NCI-H187 (cell line): ENCODE measurements around the gene EDEM2.
"Not testable (repeated sequence)": the region's sequence is repeated elsewhere in the genome, so short reads cannot be mapped to it uniquely, and the experiment has no call there.

Experiments
- DNase-seq, 2 experiments: peaks; one replicate each; lab custom pipeline; 2025; lab: John Stamatoyannopoulos, UW

EDEM2 gene

DNA sequence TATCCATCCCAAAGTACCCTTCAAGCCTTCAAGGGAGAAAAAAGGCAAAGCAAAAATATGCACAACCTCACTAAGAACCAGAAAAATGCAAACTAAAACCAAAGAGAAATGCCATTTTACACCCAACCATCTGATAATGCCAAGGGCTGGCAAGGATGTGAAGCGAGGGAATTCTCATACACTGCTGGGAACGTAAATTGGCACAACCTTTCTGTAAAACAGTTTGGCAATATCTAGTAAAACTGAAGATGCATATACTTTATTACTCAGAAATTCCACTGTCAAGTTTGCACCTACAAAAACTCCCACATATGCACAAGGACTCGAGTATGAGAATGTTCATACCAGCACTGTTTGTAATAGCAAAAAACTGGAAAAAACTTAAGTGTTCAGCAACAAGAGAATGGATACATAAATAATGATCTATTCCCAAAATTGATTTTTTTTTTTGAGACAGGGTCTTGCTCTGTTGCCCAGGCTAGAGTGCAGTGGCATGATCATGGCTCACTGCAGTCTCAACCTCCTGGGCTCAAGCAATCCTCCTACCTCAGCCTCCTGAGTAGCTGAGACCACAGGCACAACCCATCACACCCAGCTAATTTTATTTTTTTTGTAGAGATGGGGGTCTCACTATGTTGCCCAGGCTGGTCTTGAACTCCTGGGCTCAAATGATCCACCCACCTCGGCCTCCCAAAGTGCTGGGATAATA, 21.7 kb upstream of the EDEM2 start:
- not testable (repeated sequence) for DNase-seq

DNA sequence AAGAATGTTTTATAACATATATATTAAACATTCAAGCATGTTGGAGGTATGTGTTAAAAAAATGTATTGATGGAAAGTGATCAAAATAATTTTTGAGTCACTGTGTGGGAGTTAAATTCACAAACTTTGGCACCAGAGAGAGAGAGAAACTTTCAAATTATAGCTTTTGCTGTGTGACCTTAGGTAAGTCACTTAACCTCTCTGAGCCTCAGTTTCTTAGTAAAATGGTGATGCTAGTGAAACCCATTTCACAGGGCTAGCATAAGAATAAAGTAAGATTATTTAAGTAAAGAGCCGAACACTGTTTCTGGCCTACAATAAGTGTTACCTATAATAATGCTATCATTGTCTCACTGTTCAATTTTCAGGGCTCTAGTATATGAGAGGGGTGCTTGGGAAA, 20.7 kb upstream of the EDEM2 start:
- DNase-seq = no peak

DNA sequence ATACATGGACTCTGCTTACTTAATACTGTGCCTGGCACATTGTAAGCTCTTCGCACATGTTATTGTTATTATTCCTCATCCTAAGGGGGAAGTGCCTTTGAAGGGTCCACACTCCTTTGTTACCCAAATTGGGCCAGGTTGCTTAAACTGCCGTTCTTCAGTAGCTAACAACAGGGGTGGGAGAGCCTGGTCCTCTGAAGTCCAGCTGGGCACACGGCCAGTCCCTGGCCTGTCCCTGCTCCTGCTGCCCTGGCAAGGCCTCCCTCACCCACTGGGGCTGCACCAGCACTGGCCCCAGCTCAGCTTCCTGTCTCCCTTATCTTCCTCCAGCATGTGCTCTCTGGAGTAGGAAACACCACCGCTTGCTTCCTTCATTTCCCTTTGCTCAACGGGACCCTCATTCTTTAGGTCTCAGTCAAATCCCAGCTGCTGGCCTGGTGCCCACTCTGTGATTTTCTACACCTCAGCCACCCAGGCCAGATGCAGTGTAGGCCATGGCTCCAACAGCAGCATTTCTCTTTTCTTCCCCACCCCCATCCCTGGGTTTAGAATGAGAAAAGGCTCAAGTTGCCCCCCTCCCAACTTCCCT, 19.2 kb upstream of the EDEM2 start:
- DNase-seq = no peak

DNA sequence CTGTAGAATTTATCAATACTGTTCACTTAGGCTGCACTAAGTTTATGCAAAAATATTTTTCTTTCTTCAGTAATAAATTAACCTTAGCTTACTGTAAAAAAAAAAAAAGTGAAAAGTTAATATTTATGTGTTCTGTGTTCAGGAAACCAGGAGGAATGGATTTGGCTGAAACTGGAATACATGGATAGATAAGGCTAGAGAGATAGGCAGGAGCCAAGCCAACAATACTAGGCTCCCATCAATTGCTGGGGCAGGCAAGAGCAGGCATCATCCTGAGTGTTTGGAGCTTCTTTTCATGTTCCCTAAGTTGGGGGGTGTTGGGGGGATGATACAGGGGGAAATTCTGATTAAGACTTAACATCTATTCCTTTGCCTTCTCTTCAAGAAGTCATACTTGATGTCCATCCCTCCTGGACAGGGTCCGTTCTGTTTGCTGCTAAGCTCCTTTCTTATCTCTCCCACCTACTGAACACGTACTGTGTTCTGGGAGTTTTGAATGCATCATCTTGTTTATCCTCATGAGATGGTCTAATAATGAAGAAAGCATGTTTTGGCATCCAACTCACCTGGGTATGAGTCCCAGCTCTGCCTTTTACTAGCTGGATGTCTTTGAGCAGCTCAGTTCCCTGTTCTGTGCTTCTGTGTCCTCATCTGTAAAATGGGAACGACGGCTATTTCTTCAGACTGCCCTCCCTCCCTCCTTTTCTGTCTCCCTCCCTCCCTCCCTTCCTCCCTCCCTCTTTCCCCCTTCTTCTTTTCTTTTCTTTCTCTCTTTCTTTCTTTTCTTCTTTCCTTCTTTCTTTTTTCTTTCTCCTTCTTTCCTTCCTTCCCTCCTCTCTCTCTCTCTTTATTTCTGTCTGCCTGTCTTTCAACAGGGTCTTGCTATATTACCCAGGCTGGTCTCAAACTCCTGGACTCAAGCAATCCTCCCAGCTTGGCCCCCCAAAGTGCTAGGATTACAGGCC, 18.4 kb upstream of the EDEM2 start:
- DNase-seq = no peak

DNA sequence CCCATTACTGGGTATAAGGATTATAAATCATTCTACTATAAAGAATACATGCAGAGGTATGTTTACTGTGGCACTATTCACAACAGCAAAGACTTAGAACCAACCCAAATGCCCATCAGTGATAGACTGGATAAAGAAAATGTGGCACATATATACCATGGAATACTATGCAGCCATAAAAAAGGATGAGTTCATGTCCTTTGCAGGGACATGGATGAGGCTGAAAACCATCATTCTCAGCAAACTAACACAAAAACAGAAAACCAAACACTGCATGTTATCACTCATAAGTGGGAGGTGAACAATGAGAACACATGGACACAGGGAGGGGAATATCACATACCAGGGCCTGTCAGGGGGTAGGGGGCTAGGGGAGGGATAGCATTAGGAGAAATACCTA, 17.4 kb upstream of the EDEM2 start:
- not testable (repeated sequence) for DNase-seq

DNA sequence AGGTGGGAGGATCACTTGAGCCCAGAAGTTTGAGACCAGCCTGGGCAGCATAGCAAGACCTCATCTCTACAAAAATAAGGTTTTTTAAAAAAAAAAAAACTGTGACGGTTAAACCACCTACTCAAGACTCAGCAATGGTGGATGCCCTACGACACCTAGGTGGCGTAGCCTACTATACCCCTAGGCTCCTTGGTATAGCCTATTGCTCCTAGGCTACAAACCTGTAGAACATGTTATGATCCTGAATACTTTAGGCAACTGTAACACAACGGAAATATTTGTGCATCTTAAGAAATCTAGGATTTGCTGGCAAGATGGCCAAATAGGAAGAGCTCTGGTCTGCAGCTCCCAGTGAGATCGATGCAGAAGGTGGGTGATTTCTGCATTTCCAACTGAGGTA, 13.2 kb upstream of the EDEM2 start:
- DNase-seq = not testable (repeated sequence)

DNA sequence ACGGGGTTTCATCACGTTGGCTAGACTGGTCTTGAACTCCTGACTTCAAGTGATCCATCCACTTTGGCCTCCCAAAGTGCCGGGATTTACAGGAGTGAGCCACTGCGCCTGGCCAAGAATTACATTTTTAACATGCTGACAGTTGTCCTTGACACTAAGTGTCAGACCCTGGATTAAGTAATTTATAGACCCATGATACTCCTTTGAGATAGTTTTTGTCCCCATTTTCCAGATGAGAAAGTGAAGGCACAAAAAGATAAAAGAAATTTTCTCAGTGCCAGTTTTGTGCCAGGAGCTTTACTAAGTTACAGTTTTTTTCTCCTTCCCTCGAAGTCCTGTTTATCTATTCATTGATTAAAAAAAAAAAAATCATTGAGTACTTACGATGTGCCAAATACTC, 9.8 kb upstream of the EDEM2 start:
- DNase-seq = no peak

DNA sequence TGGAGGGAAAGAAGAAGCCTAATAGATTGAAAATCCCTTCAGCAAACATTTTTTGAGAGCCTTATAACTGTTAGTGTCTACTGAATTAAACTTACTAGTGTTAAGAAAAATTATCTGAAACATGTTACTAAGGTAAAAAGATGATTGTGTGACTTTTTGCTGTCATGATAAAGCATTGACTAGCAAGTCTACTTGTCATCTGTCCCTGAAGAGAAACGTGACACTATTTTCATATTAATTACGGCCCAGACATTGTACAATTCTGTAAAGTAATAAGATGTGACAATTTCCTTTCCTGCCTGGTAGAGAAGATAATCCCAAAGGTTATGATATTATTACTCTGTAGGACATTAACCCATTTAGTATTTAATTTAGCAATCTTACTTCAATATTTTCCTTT, 8.8 kb upstream of the EDEM2 start:
- DNase-seq = no peak

DNA sequence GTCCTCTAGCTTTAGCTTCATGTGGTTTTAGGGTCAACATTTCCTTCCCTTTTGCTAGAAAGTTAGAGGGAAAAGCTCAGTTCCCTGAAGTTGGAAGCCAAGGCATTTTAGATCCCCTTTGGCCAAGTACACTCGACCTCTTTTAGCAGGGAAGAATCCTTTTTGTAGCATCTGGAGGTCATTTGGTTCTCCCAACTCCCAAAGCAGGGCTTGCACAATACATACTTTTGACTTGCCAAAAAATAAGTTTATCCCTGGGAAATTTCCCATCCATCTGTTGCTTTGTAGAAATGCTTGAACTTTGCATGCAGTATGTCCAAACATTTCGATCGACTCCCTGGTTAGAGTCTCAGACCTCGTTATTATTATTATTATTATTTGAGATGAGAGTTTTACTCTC, 4.6 kb upstream of the EDEM2 start:
- DNase-seq = no peak

DNA sequence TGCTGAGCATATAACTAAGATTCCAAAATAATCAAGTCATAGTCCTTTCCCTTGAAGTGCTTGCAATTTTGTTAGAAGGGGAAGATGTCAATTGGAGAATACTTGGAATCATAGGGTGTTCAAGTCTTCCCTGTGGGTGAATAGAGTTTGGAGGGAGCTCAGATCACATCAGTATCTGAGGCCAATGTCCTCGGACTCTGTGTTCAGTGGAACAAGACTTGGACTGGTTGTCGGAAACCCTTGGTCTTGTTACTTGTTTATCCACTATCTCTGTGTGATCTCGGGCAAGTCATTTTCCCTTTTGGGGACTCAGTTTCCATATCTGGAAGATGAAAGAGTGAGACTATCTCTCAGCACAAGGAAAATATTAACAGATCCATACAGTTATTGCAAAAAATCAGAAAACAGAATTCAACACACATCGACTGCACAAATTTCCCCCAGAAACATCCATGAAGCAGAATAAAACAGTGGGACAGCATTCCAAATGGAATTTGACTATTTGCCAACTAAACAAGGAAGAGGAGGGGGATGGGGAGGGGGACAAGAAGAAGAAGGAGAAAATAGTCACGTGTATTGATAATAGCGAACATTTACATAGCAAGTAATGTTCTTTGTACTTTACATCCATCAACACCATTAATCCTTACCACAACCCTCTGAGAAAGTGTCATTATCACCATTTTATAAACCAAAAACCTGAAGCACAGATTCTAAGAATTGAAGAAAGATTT, 3.9 kb upstream of the EDEM2 start:
- no peak for DNase-seq

DNA sequence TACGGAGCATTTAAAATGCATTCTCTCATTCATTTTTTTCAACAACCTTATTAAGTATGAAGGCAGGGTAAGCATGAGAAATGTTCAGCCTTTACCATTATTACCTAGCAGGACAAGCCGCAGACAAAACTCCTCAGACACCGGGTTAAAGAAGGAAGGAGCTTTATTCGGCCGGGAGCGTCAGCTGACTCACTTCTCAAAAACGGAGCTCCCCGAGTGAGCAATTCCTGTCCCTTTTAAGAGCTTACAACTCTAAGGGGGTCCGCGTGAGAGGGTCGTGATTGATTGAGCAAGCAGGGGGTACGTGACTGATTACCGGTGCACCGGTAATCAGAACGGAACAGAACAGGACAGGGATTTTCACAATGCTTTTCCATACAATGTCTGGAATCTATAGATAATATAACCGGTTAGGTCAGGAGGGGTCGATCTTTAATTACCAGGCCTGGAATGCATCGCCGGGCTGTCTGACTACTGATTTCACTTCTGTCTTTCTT, 487 bp upstream of the EDEM2 start:
- not testable (repeated sequence) for DNase-seq

DNA sequence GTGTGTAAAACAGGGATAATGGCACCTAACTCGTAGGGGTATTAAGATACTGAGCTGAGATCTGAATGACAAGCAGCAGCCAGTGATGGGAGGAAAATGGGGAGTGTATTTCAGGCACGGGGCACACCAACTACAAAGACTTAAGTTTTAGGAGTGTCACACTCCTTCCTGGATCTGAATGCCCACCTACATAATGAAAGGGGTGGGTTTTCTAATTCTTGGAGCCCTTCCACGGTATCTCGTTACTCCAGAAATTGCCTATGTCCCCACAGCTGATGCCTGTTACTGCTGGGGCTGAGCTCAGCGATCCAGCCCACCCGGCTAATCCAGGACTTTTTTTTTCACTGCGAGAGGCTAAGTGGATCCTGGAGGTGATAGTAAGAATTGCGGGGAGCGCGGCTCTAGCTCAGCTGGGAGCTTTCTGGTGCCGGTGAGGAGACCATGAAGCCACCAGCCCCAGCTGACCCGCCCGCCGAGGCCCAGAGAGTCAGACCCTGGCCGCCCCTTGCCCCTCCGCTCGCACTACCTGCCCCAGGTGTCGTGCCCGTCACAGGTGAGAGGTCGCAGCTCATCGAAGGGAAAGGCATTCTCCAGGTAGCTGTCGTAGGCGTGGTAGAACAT, 727 bp downstream of the EDEM2 start:
- no peak for DNase-seq

DNA sequence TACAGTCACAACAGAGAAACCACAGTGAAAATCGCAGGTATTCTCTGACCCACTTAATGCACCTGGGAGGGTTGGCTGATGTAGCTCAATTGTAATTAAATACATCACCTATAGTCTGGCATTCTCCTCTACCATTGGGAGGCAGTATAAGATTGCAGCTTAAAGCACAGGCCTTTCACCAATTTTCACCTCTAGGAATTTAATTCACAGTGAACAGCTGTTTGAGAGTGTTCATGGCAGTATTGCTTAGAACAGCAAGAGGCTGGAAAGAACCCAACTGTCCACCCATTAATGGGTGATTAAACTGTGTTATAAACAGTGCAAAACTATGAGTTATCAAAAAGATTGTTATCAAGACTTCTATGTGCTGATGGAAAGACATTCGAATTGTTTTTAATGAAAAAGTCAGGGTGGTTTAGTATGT, 2.0 kb downstream of the EDEM2 start:
- peak; percentile 9 to 29 for DNase-seq

DNA sequence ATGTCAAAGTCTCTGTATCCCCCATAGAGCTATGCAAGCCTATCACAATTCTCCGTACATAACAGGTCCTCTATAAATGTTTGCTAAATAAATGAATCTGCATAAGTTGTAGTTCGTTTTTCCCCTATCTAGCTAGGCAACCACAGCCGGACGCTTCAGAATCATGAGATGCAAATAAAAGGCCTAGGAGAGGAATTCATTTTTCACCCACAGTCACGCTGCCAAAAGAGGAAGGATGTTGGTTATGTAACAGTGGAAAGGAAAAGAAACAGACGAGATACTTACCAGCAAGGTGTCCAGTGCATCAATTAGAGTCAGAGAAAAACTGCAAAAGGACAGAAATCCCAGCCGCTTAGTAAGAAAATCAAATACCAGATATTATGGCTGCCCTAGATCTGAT, 2.4 kb downstream of the EDEM2 start:
- no peak for DNase-seq

DNA sequence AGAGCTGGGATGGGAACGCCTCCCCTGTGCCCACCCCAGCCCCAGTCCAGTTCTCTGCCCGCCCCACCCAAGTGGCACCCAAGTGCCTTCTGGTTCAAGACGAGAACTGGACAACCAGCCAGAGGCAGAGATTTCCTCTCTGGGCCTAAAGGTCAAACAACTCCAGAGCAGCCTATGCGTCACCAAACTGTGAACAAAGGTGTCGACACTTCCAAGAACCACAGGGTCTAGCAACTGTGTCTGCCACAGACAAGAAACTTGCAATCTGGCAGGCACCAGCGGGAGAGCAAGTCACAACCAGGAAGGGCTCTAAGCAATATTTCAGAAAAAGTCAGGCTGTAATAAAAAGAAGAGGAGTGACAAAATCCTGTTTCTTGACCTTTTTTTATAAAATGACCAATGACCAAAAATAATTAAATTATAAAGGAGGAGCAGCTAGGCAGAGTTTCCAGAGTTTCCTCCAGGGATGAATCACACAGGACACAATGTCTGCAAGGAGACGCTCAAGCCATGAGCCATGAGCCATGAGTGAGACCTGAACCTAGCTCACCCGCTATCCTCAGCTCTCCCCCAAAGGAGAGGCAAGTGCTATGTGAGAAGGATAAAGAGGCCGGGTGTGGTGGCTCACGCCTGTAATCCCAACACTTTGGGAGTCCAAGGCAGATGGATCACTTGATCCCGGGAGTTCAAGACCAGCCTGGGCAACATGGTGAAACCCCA, 11.1 kb downstream of the EDEM2 start:
- no peak for DNase-seq

DNA sequence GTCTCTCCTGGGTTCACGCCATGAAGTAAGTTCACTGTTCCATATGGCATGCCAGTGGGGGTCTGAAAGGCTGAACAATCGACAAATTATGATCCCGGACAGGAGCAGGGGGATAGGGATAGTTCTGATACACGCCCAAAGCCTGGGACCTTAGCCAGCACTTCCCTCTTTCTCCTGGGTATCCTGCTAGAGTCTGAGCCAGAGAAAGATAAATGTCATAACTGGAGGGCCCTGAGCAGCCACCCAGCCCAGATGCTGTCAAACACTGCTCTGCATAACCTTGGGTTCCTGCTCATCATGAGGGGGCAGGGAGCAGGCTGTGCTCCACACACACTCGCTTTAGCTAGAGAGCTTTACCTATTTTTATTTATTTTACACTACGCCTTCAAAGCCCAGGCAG, 12.3 kb downstream of the EDEM2 start:
- no peak for DNase-seq

DNA sequence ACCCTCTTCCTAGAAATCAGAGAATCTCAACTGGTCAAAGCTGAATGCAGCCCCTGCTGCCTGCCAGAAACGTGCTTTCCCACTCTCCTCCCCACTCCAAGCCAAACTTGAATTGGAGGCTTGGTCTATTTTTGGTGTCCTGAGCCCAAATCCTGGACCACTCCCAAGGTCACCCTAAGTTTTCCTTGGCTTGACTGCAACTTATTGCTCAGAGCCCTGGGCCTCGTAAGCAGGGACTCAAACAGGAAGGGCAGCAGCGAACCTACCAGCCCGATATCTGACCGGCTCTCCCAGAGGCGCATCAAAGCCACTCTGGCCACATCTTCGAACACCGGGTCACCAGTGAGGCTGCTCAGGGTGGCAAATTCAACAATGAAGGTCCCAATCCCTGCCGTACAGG, 12.7 kb downstream of the EDEM2 start:
- no peak for DNase-seq

DNA sequence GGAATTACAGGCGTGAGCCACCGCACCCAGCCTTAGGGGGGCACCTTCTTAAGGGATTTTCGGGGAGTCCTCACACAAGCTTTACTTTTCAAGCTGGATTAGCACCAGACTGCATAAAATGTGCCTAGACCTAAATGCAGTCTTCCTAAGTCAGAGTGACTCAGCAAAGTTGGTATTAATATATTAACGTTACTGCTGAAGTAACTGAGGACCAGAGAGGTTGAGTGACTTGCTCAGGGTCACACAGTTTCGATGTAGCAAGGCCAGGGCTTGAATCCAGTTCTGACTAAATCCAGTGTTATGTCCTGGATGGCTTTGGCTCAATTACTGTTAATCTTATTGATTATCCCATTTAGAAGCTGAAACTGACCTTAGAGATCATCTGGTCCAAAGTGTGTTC, 13.4 kb downstream of the EDEM2 start:
- DNase-seq = no peak

DNA sequence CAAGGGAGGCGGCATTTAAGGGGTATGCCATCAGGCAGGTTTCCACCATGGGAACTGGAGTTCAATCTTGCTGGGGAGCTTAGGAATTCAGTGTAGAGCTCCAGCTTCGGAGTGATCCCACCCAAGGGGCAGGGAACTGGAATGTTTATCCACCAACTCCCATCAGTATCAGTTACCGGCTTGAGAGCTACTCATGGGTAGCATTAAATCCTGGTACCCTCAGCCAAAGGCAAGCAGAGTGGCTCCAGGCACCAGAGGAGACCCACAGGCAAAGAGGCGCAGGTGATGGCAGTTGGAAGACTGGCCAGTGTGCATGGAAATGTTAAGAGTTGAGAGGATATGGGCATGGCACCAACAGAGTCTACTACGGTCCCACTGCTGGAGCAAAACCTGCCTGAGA, 14.1 kb downstream of the EDEM2 start:
- no peak for DNase-seq

DNA sequence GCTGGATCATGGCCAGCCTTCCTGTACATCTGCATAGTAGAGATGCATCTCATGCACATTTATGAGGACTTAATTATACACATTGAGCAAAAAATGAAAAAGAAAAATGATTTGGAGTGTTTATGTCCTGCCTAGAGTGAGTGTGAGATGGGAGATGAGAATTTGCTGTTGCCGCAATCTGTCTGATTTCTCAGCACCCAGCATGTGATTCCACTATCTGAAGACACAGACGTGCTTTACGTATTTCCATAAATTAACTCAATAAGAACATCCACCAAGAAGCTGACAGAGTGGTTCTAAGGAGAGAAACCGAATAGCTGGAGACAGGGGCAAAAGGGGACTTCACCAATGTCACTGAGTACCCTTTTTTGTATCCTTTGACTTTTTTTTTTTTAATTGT, 15.2 kb downstream of the EDEM2 start:
- no peak for DNase-seq

DNA sequence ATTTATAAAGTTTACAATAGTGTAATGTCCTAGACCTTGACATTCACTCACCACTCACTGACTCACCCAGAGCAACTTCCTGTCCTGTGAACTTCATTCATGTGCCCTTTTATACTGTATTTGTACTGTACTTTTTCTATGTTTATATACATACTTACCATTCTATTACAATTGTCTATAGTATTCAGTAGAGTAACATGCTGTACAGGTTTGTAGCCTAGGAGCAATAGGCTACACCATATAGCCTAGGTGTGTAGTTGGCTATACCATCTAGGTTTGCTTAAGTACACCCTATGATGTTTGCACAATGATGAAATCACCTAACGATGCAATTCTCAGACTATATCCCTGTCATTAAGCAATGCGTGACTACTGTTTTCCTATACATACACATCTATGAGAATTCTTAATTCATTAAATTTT, 17.5 kb downstream of the EDEM2 start:
- no peak for DNase-seq
